Endothelial cell of umbilical vein (primary cell): ENCODE data around the gene RDH5. TPM values are rescaled to one million over a fixed set of nuclear protein-coding genes. Genes with fewer than 3 reads are reported as not detected.
"Not testable (repeated sequence)": the region's sequence is repeated elsewhere in the genome, so short reads cannot be mapped to it uniquely, and the experiment has no call there.

Experiments used
- BruUV-seq: library from RNA; stranded (reverse); fragments of 400-500 nt; replicated peaks from 2 replicates; lab custom pipeline; 2021; lab: Mats Ljungman, UMichigan
- CTCF ChIA-PET: fragments of 300-600, 350-600 bp; sonication (Branson Sonifier 250); formaldehyde crosslinking; loops from one replicate; lab custom pipeline; 2021; ENCODE audit warnings: antibody characterized with exemption, inconsistent platforms; lab: Charles Lee
- POLR2A ChIA-PET: fragments of 300-600, 350-600 bp; sonication (Branson Sonifier 250); formaldehyde crosslinking; loops from one replicate; lab custom pipeline; 2021; ENCODE audit warnings: antibody characterized with exemption, inconsistent platforms; lab: Charles Lee
- DNase-seq: peaks from one replicate; pipeline ENCODE4 v3.0.0-alpha.2; 2011; ENCODE audit warnings: low read depth, low spot score
- FAIRE-seq: peaks from 2 replicates; lab custom pipeline; 2011; peaks lifted over from hg19 to GRCh38; lab: Jason Lieb, UNC
- H2AFZ ChIP-seq: 2 replicates; pipeline ENCODE4 v1.6.0; 2012; ENCODE audit warnings: low read depth, low read length, control low read depth, inconsistent platforms
- H3K27ac ChIP-seq: 2 replicates; pipeline ENCODE4 v1.5.1; 2011; ENCODE audit warnings: low read depth, mild to moderate bottlenecking, control low read depth, low read length, moderate library complexity; ENCODE audit not compliant: insufficient read depth
- H3K27me3 ChIP-seq, 2 experiments: 2 replicates each; pipeline versions ENCODE4 v1.6.0 to v1.6.1; 2011; ENCODE audit warnings: low read length in 2 of 2, mixed read lengths in 1 of 2; ENCODE audit not compliant: control insufficient read depth in 2 of 2, insufficient read depth in 2 of 2
- H3K36me3 ChIP-seq, 2 experiments: 2 replicates in 1 of 2; 3 replicates in 1 of 2; pipeline ENCODE4 v1.5.1; 2011; ENCODE audit warnings: low read length in 2 of 2, mild to moderate bottlenecking in 1 of 2, moderate library complexity in 1 of 2; ENCODE audit not compliant: control insufficient read depth in 2 of 2, insufficient read depth in 2 of 2; ENCODE audit errors: extremely low read depth in 1 of 2
- H3K4me1 ChIP-seq: 3 replicates; pipeline ENCODE4 v1.5.1; 2011; ENCODE audit warnings: mild to moderate bottlenecking, low read length; ENCODE audit not compliant: control insufficient read depth, insufficient read depth; ENCODE audit errors: extremely low read depth
- H3K4me2 ChIP-seq: 2 replicates; pipeline ENCODE4 v1.6.1; 2011; ENCODE audit warnings: low read length, control low read depth, mixed read lengths; ENCODE audit not compliant: insufficient read depth
- H3K4me3 ChIP-seq, 3 experiments: fragments of 200-600 bp in 1 of 3; sonication (generic), shearing (Covaris generic) in 1 of 3; replicated peaks in 1 of 3; 2 replicates each; pipeline ENCODE4 v1.5.1; 2011 to 2016; ENCODE audit warnings: control low read depth in 3 of 3, low read length in 3 of 3, mild to moderate bottlenecking in 2 of 3, inconsistent platforms in 1 of 3, low read depth in 1 of 3, moderate library complexity in 1 of 3; ENCODE audit not compliant: insufficient read depth in 1 of 3
- H3K79me2 ChIP-seq: 2 replicates; pipeline ENCODE4 v1.6.0; 2012; ENCODE audit warnings: low read length, inconsistent platforms; ENCODE audit not compliant: control insufficient read depth, insufficient read depth
- H3K9ac ChIP-seq: replicated peaks from 2 replicates; pipeline ENCODE3; 2011; ENCODE audit warnings: low read length, control low read depth; ENCODE audit not compliant: insufficient read depth; ENCODE audit errors: extremely low read depth
- H3K9me1 ChIP-seq: replicated peaks from 3 replicates; pipeline ENCODE4 v1.6.0; 2011; ENCODE audit warnings: mild to moderate bottlenecking, low read length; ENCODE audit not compliant: control insufficient read depth, insufficient read depth; ENCODE audit errors: extremely low read depth
- H3K9me3 ChIP-seq: replicated peaks from 2 replicates; pipeline ENCODE4 v1.5.1; 2012; ENCODE audit warnings: low read length, inconsistent platforms; ENCODE audit not compliant: control insufficient read depth, insufficient read depth
- H4K20me1 ChIP-seq: replicated peaks from 2 replicates; pipeline ENCODE3; 2011; ENCODE audit warnings: mild to moderate bottlenecking, low read length; ENCODE audit not compliant: control insufficient read depth, insufficient read depth; ENCODE audit errors: extremely low read depth
- CTCF ChIP-seq, 2 donors: IDR thresholded peaks; 1 replicate in 1 of 2; 2 replicates in 1 of 2; pipeline ENCODE4 v1.5.1; 2011; ENCODE audit warnings: low read length in 2 of 2, mild to moderate bottlenecking in 2 of 2, moderate library complexity in 2 of 2, control low read depth in 1 of 2, inconsistent platforms in 1 of 2, low read depth in 1 of 2; ENCODE audit not compliant: insufficient read depth in 1 of 2; ENCODE audit errors: extremely low read depth in 1 of 2
- MAX ChIP-seq: IDR thresholded peaks from 2 replicates; pipeline ENCODE4 v1.6.1; 2011; ENCODE audit not compliant: insufficient read depth, insufficient read length
- MYC ChIP-seq: IDR thresholded peaks from one replicate; pipeline ENCODE4 v1.6.1; 2011; ENCODE audit warnings: mild to moderate bottlenecking, low read depth, low read length
- dilution Hi-C: fragments of 300-500 bp; cut with MboI; formaldehyde crosslinking; loops from one replicate; pipeline ENCODE4 v1.15.0; 2019; ENCODE audit warnings: low sequenced_read_pairs; ENCODE audit not compliant: extremely low pct_ligation_motif_present
- intact Hi-C: fragments of 100-400 bp; cut with micrococcal nuclease; formaldehyde crosslinking; loops from one replicate; pipeline ENCODE4 v1.10.0; 2022
- polyA plus RNA-seq, 4 experiments: library from polyadenylated mRNA; depleted of rRNA in 3 of 4; stranded (reverse) in 3 of 4; unstranded in 1 of 4; fragments of >200 nt; gene quantifications; 2 replicates each; pipeline versions ENCODE4 v1.2.1 to v1.2.3, GENCODE V29; 2011 to 2012; ENCODE audit warnings: missing spikeins in 1 of 4
- total RNA-seq: library from RNA; stranded (reverse); gene quantifications from 2 replicates; pipeline ENCODE4 v1.2.3, GENCODE V29; 2021

Gene RDH5
- total and polyA plus RNA-seq, 2 donors (not counting 3 experiments of a cell fraction or from before 2014, with no cell fraction given), result 2.7 to 3.7 TPM

DNA sequence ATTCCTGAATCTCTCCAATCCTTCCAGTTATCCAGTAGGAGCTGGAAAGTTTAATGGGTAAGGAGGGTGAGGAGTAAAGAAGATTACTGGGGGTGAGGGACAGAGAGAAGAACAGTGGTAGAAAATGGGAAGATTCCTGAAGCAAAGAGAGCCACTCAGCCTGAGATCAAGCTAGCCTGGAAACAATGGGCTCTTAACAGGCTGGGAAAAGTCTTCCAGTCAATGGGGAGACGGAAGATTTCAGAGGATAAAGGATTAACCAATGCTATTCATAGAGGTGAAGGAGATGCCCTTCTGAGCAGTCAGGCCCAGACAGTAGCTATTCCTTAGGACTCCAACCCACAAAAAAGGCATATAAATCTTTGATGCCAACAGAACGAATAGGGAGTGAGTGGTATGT lies 37.5 kb downstream of the RDH5 start:
- intact Hi-C loops, result no loop called here
- H4K20me1 ChIP-seq, result no peaks in the 10 kb centered on the region
- peaks cover 21 to 27% of the 10 kb centered on the region in 2 experiments for H3K36me3 ChIP-seq
- no peaks in the 10 kb centered on the region for H3K79me2 ChIP-seq
- no peak overlapping the region for H3K4me3 ChIP-seq
- dilution Hi-C loops, result loop anchor here (10.0 kb wide), 1 partner anchor 227 kb away; no protein-coding TSS in a partner anchor
- no peaks in the 10 kb centered on the region for H3K9me1 ChIP-seq
- FAIRE-seq (no peak), DNase-seq (no peak)
- H3K9me3 ChIP-seq, result no peaks in the 10 kb centered on the region
- TF ChIP-seq MYC (no peak), CTCF (IDR thresholded peaks at IDR 0.05; ENCODE audit: extremely low read depth in 1 of 2, insufficient read depth in 1 of 2, low read depth in 1 of 2, low read length in 2 of 2) (no peak), MAX (no peak)
- ChIA-PET CTCF (interaction anchor here (1.1 to 2.1 kb wide), 2 partner anchors 15 to 19 kb away, joined by 6 to 11 read pairs; no protein-coding TSS in a partner anchor), POLR2A (no interaction called here)
- H3K4me2 ChIP-seq, result no peak overlapping the region
- no peaks in the 10 kb centered on the region for H3K27me3 ChIP-seq
- H3K27ac ChIP-seq, result no peak overlapping the region
- BruUV-seq, result no TSS peak
- no peak overlapping the region for H3K9ac ChIP-seq
- no peaks in the 10 kb centered on the region for H3K4me1 ChIP-seq
- H2AFZ ChIP-seq, result no peak overlapping the region

- FAIRE-seq, H3K9me3 ChIP-seq, H3K9me1 ChIP-seq, H3K4me3 ChIP-seq, BruUV-seq, DNase-seq, H3K4me1 ChIP-seq, POLR2A ChIA-PET, H4K20me1 ChIP-seq, H3K27me3 ChIP-seq, H3K79me2 ChIP-seq, H3K4me2 ChIP-seq, H3K27ac ChIP-seq, H2AFZ ChIP-seq, H3K9ac ChIP-seq, intact Hi-C loops: not testable (repeated sequence)
- CTCF ChIA-PET, result interaction anchor here (0.8 kb wide), 1 partner anchor 39 kb away, joined by 4 read pairs; no protein-coding TSS in a partner anchor
- dilution Hi-C loops, result loop anchor here (10.0 kb wide), 1 partner anchor 226 kb away; no protein-coding TSS in a partner anchor
- H3K36me3 ChIP-seq, result peaks cover 18 to 26% of the 10 kb centered on the region in 2 experiments
These were observed 38.4 kb downstream of the RDH5 start for GRCh38 chr12:55758575-55758974.
